ENCODE data around the gene ADAM17. TPM values are rescaled to one million over a fixed set of nuclear protein-coding genes. Genes with fewer than 3 reads are reported as not detected.
"Not testable (repeated sequence)": the region's sequence is repeated elsewhere in the genome, so short reads cannot be mapped to it uniquely, and the experiment has no call there.

ADAM17 gene
- total RNA-seq, 1 donor from 2014 or later, result 91.1 TPM

GRCh38 chr2:9595746-9596145 is 40.1 kb upstream of the ADAM17 start:
- FAIRE-seq (no peak), DNase-seq (ENCODE audit: low read depth) (no peak)
- Histone ChIP-seq H3K4me3 (ENCODE audit: low read depth, low read length) (no peak overlapping the region), H3K27me3 (ENCODE audit: control insufficient read depth, insufficient read depth, low read length) (no peaks in the 10 kb centered on the region), H3K36me3 (ENCODE audit: control insufficient read depth, insufficient read depth, low read length) (peaks cover 8% of the 10 kb centered on the region)
- no peak for TF ChIP-seq CTCF (IDR thresholded peaks at IDR 0.05; ENCODE audit: insufficient read depth, low read length, severe bottlenecking)

GRCh38 chr2:9595256-9595655 is 39.6 kb upstream of the ADAM17 start:
- not testable (repeated sequence) for FAIRE-seq; H3K27me3 ChIP-seq (ENCODE audit: control insufficient read depth, insufficient read depth, low read length); H3K4me3 ChIP-seq (ENCODE audit: low read depth, low read length); H3K36me3 ChIP-seq (ENCODE audit: control insufficient read depth, insufficient read depth, low read length)
- DNase-seq (ENCODE audit: low read depth), result peak; percentile 16

- DNase-seq (ENCODE audit: low read depth), result peak; percentile 93
- no peak overlapping the region for H3K4me3 ChIP-seq (ENCODE audit: low read depth, low read length)
- no peak for TF ChIP-seq CTCF (IDR thresholded peaks at IDR 0.05; ENCODE audit: insufficient read depth, low read length, severe bottlenecking)
- peaks cover 5% of the 10 kb centered on the region for H3K36me3 ChIP-seq (ENCODE audit: control insufficient read depth, insufficient read depth, low read length)
- no peak for FAIRE-seq
- H3K27me3 ChIP-seq (ENCODE audit: control insufficient read depth, insufficient read depth, low read length), result no peaks in the 10 kb centered on the region
These were observed 38.9 kb upstream of the ADAM17 start for GRCh38 chr2:9594366-9595054.

GRCh38 chr2:9593925-9594324 is 38.3 kb upstream of the ADAM17 start:
- no peak for TF ChIP-seq CTCF (IDR thresholded peaks at IDR 0.05; ENCODE audit: insufficient read depth, low read length, severe bottlenecking)
- H3K27me3 ChIP-seq (ENCODE audit: control insufficient read depth, insufficient read depth, low read length), result no peaks in the 10 kb centered on the region
- DNase-seq (ENCODE audit: low read depth), result no peak
- peaks cover 4% of the 10 kb centered on the region for H3K36me3 ChIP-seq (ENCODE audit: control insufficient read depth, insufficient read depth, low read length)
- no peak overlapping the region for H3K4me3 ChIP-seq (ENCODE audit: low read depth, low read length)
- FAIRE-seq, result no peak

GRCh38 chr2:9592699-9593098 is 37.1 kb upstream of the ADAM17 start:
- Histone ChIP-seq H3K27me3 (ENCODE audit: control insufficient read depth, insufficient read depth, low read length) (no peaks in the 10 kb centered on the region), H3K4me3 (ENCODE audit: low read depth, low read length) (no peak overlapping the region), H3K36me3 (ENCODE audit: control insufficient read depth, insufficient read depth, low read length) (peaks cover 6% of the 10 kb centered on the region)
- DNase-seq (ENCODE audit: low read depth) (no peak), FAIRE-seq (no peak)
- no peak for TF ChIP-seq CTCF (IDR thresholded peaks at IDR 0.05; ENCODE audit: insufficient read depth, low read length, severe bottlenecking)

GRCh38 chr2:9590641-9591040 is 35.0 kb upstream of the ADAM17 start:
- DNase-seq (ENCODE audit: low read depth) (peak; percentile 56), FAIRE-seq (no peak)
- no peak overlapping the region for H3K4me3 ChIP-seq (ENCODE audit: low read depth, low read length)
- no peak for TF ChIP-seq CTCF (IDR thresholded peaks at IDR 0.05; ENCODE audit: insufficient read depth, low read length, severe bottlenecking)
- peaks cover 12% of the 10 kb centered on the region for H3K36me3 ChIP-seq (ENCODE audit: control insufficient read depth, insufficient read depth, low read length)
- H3K27me3 ChIP-seq (ENCODE audit: control insufficient read depth, insufficient read depth, low read length), result no peaks in the 10 kb centered on the region

All from bronchial epithelial cell (primary cell).